Upper lobe of left lung (tissue), 6 donors: Measurements from ENCODE around the gene SPACA7. TPM values are rescaled to one million over a fixed set of nuclear protein-coding genes. Genes with fewer than 3 reads are reported as not detected.

Experiments used
- ATAC-seq, 2 donors: fragments of 200-7000 bp; cut with Tn5 transposase; one replicate each; pipeline ENCODE4 v1.9.1; 2022; ENCODE audit warnings: mild to moderate bottlenecking in 2 of 2, moderate library complexity in 2 of 2; ENCODE audit not compliant: low FRiP score in 2 of 2
- DNase-seq, 2 donors: peaks; one replicate each; pipeline ENCODE4 v3.0.0-alpha.2; 2019 to 2020
- H3K27ac ChIP-seq, 4 donors: fragments of 200-600 bp; sonication (generic); one replicate each; pipeline ENCODE4 v1.5.1; 2016 to 2019
- H3K27me3 ChIP-seq, 4 donors: fragments of 200-600 bp; sonication (generic); one replicate each; pipeline ENCODE4 v1.5.1; 2017 to 2019
- H3K36me3 ChIP-seq, 4 donors: fragments of 200-600 bp; sonication (generic); one replicate each; pipeline ENCODE4 v1.5.1; 2016 to 2019
- H3K4me1 ChIP-seq, 4 donors: fragments of 200-600 bp; sonication (generic); one replicate each; pipeline ENCODE4 v1.5.1; 2018 to 2019
- H3K4me3 ChIP-seq, 4 donors: fragments of 200-600 bp; sonication (generic); one replicate each; pipeline ENCODE4 v1.5.1; 2017 to 2019; ENCODE audit warnings: mild to moderate bottlenecking in 2 of 4, moderate library complexity in 1 of 4
- H3K9me3 ChIP-seq, 4 donors: fragments of 200-600 bp; sonication (generic); one replicate each; pipeline ENCODE4 v1.5.1; 2018 to 2019
- EP300 ChIP-seq, 4 donors: sonication (generic); formaldehyde crosslinking; IDR thresholded peaks; one replicate each; pipeline ENCODE4 v1.5.1; 2017; ENCODE audit warnings: antibody characterized with exemption in 4 of 4, control low read depth in 2 of 4
- POLR2A ChIP-seq, 4 donors: fragments of 450-650 bp; IDR thresholded peaks; one replicate each; pipeline ENCODE4 v1.5.1; 2016 to 2017; ENCODE audit warnings: antibody characterized with exemption in 4 of 4, mild to moderate bottlenecking in 2 of 4
- POLR2AphosphoS5 ChIP-seq, 2 donors: sonication (generic); formaldehyde crosslinking; IDR thresholded peaks; one replicate each; pipeline ENCODE4 v1.5.1; 2017; ENCODE audit warnings: antibody characterized with exemption in 2 of 2
- WGBS, 2 donors: methylation state at CpG; one replicate each; pipeline ENCODE4 v1.1.5; 2017 to 2018; 5-methylcytosine and 5-hydroxymethylcytosine counted together
- total RNA-seq, 6 donors: library from RNA; depleted of rRNA in 4 of 6; stranded (reverse); fragments of >200 nt in 4 of 6; gene quantifications; one replicate each; pipeline versions ENCODE4 v1.1.0 to v1.2.1, GENCODE V29; 2016 to 2021
- TF ChIP-seq, protein P1 (sequence below), 6 experiments: fragments of 450-650 bp in 4 of 6; fragments of 200-600 bp in 2 of 6; sonication (generic) in 2 of 6; IDR thresholded peaks; one replicate each; pipeline ENCODE4 v1.5.1; 2016 to 2019; ENCODE audit warnings: antibody characterized with exemption in 6 of 6
- donor health status: DM: no; HTN: no; CAD: no; lungs with moderate emphysema.
- donor health status: DM: no; HTN: yes; CAD: no; lungs with severe emphysema.

The SPACA7 gene
- total RNA-seq, 6 donors from 2014 or later = not detected

- Histone ChIP-seq H3K27me3 (peaks cover 0 to 6% (median 0%) of the 10 kb centered on the region in 4 donors), H3K9me3 (no peaks in the 10 kb centered on the region), H3K27ac (no peak overlapping the region), H3K4me3 (no peak overlapping the region), H3K36me3 (no peaks in the 10 kb centered on the region), H3K4me1 (no peaks in the 10 kb centered on the region)
- 25 to 30% methylated on average over 8 of the region's 8 CpGs for WGBS, 2 donors
- ATAC-seq (no peak), DNase-seq (no peak)
- TF ChIP-seq, protein P1, sequence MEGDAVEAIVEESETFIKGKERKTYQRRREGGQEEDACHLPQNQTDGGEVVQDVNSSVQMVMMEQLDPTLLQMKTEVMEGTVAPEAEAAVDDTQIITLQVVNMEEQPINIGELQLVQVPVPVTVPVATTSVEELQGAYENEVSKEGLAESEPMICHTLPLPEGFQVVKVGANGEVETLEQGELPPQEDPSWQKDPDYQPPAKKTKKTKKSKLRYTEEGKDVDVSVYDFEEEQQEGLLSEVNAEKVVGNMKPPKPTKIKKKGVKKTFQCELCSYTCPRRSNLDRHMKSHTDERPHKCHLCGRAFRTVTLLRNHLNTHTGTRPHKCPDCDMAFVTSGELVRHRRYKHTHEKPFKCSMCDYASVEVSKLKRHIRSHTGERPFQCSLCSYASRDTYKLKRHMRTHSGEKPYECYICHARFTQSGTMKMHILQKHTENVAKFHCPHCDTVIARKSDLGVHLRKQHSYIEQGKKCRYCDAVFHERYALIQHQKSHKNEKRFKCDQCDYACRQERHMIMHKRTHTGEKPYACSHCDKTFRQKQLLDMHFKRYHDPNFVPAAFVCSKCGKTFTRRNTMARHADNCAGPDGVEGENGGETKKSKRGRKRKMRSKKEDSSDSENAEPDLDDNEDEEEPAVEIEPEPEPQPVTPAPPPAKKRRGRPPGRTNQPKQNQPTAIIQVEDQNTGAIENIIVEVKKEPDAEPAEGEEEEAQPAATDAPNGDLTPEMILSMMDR (IDR thresholded peaks at IDR 0.05) = no peak
Observed at GRCh38 chr13:112351825-112352224, 24.3 kb upstream of the SPACA7 start.

GRCh38 chr13:112353856-112354255 lies 22.3 kb upstream of the SPACA7 start:
- ATAC-seq = no peak
- no peak overlapping the region for H3K27ac ChIP-seq
- H3K4me3 ChIP-seq = no peak overlapping the region
- 76 to 90% methylated on average over 4 to 11 of the region's 11 CpGs for WGBS, 2 donors
- no peaks in the 10 kb centered on the region for H3K36me3 ChIP-seq
- no peaks in the 10 kb centered on the region for H3K4me1 ChIP-seq
- no peaks in the 10 kb centered on the region for H3K27me3 ChIP-seq
- TF ChIP-seq POLR2AphosphoS5 (IDR thresholded peaks at IDR 0.05) (no peak), POLR2A (IDR thresholded peaks at IDR 0.05) (no peak), EP300 (IDR thresholded peaks at IDR 0.05) (no peak)
- TF ChIP-seq, protein P1 (IDR thresholded peaks at IDR 0.05) = no peak
- H3K9me3 ChIP-seq = no peaks in the 10 kb centered on the region
- no peak for DNase-seq

DNA sequence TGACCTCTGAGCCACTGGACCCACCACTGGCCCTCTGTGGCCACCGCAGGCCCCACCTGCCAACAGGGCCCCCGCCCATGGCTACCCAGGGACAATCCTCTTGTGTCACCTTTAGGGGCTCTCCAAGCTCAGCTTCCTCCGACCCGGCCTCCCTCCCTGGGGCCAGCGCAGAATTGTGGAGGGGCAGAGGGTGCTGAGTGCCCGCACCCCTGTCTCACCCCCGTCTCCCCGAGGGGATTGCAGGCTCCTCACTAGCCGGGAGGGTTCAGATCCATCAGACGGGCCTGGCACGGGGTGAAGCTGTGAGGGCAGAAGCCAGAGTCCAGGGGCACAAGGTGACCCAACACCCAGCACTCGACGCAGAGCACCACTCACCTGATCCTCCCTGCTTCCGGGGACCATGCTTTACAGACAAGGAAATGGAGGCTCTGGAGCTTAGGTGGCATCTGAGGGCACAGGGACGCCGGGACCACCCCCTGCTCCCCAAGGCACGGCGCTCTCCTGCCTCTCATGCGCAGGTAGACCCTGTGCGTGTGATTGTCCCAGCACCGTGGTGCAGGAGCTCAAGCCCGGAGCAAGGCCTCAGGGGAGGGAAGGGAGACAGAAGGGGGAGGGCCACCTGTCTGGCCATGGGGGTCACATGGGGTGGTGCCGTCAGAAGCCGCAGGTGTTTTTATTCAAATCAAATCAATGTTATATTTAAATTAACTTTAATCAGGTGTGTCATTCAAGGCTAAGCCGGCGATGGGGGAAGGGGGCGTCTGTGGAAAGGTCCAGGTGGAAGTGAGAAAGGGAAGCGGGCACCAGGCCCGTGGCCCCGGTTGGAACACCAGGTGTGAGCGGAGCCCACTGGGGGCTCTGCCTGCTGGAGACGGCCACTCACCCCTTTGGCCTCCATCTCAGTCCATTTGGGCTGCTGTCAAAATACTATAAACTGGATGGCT lies 21.6 kb upstream of the SPACA7 start:
- ATAC-seq (no peak), DNase-seq (peak in 1 of 2 donors; percentile 60)
- H3K4me1 ChIP-seq = no peaks in the 10 kb centered on the region
- WGBS, 2 donors = 87 to 88% methylated on average over 21 to 31 of the region's 32 CpGs
- H3K4me3 ChIP-seq = no peak overlapping the region
- H3K27ac ChIP-seq = no peak overlapping the region
- no peaks in the 10 kb centered on the region for H3K36me3 ChIP-seq
- no peaks in the 10 kb centered on the region for H3K27me3 ChIP-seq
- TF ChIP-seq POLR2A (IDR thresholded peaks at IDR 0.05) = no peak
- TF ChIP-seq, protein P1 (IDR thresholded peaks at IDR 0.05) = no peak
- no peak for TF ChIP-seq EP300 (IDR thresholded peaks at IDR 0.05)
- TF ChIP-seq POLR2AphosphoS5 (IDR thresholded peaks at IDR 0.05) = no peak
- no peaks in the 10 kb centered on the region for H3K9me3 ChIP-seq

DNA sequence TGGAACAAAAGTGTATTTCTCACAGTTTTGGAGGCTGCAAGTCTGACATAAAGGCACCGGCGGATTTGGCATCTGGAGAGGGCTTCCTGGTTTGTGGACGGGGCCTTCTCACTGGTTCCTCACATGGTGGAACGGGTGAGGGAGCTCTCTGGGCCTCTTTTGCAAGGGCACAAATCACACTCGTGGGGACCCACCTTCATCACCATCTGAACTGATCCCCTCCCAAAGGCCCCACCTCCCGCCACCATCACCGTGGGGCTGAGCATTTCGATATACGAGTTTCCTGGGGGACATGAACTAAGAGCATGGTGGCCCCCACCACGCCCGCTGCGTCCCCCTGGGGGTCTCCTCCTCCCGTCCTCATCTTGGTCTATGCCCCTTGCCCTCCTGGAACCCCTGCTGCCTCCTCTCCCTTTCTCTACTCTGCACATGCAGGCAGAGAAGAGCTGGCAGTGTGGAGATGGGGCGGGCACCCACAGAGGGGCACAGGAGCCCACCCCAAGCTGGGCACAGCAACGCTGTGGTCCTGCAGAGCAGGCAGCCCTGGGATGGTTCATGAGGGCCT lies 20.8 kb upstream of the SPACA7 start:
- no peaks in the 10 kb centered on the region for H3K9me3 ChIP-seq
- H3K4me3 ChIP-seq = no peak overlapping the region
- H3K36me3 ChIP-seq = no peaks in the 10 kb centered on the region
- no peaks in the 10 kb centered on the region for H3K27me3 ChIP-seq
- no peaks in the 10 kb centered on the region for H3K4me1 ChIP-seq
- ATAC-seq (no peak), DNase-seq (peak in 1 of 2 donors; percentile 64)
- H3K27ac ChIP-seq = no peak overlapping the region
- TF ChIP-seq, protein P1 (IDR thresholded peaks at IDR 0.05) = no peak
- TF ChIP-seq EP300 (IDR thresholded peaks at IDR 0.05) (no peak), POLR2AphosphoS5 (IDR thresholded peaks at IDR 0.05) (no peak)
- 78 to 86% methylated on average over 9 to 15 of the region's 15 CpGs for WGBS, 2 donors
